Measurements from ENCODE around the gene ATP8B4.
"Not testable (repeated sequence)": the region's sequence is repeated elsewhere in the genome, so short reads cannot be mapped to it uniquely, and the experiment has no call there.

The ATP8B4 gene

GRCh38 chr15:50162969-50163718 lies 44.1 kb upstream of the ATP8B4 start:
- TF ChIP-seq CTCF (IDR thresholded peaks at IDR 0.05; ENCODE audit: low read depth, low read length, missing control alignments) = no peak
- H3K4me3 ChIP-seq (ENCODE audit: low read depth, low read length) = no peak overlapping the region
- in situ Hi-C loops (cut with HindIII; ENCODE audit: low sequenced_read_pairs) = no loop called here
- DNase-seq (ENCODE audit: low read depth) = no peak

GRCh38 chr15:50158236-50158635 lies 39.2 kb upstream of the ATP8B4 start:
- DNase-seq (ENCODE audit: low read depth); in situ Hi-C loops (cut with HindIII; ENCODE audit: low sequenced_read_pairs); H3K4me3 ChIP-seq (ENCODE audit: low read depth, low read length): not testable (repeated sequence)

- TF ChIP-seq CTCF (IDR thresholded peaks at IDR 0.05; ENCODE audit: low read depth, low read length, missing control alignments) = no peak
- in situ Hi-C loops (cut with HindIII; ENCODE audit: low sequenced_read_pairs) = no loop called here
- no peak overlapping the region for H3K4me3 ChIP-seq (ENCODE audit: low read depth, low read length)
- DNase-seq (ENCODE audit: low read depth) = no peak
Observed at GRCh38 chr15:50151476-50151875, 32.4 kb upstream of the ATP8B4 start.

GRCh38 chr15:50150851-50151250 lies 31.8 kb upstream of the ATP8B4 start:
- in situ Hi-C loops (cut with HindIII; ENCODE audit: low sequenced_read_pairs) = no loop called here
- no peak for DNase-seq (ENCODE audit: low read depth)
- TF ChIP-seq CTCF (IDR thresholded peaks at IDR 0.05; ENCODE audit: low read depth, low read length, missing control alignments) = no peak

GRCh38 chr15:50150349-50150748 lies 31.3 kb upstream of the ATP8B4 start:
- in situ Hi-C loops (cut with HindIII; ENCODE audit: low sequenced_read_pairs) = no loop called here
- no peak for TF ChIP-seq CTCF (IDR thresholded peaks at IDR 0.05; ENCODE audit: low read depth, low read length, missing control alignments)
- DNase-seq (ENCODE audit: low read depth) = no peak
- H3K4me3 ChIP-seq (ENCODE audit: low read depth, low read length) = no peak overlapping the region

More at GRCh38 chr15:50150851-50151250, 31.8 kb upstream of the ATP8B4 start:
- H3K4me3 ChIP-seq (ENCODE audit: low read depth, low read length) = no peak overlapping the region

GRCh38 chr15:50149090-50149489 lies 30.1 kb upstream of the ATP8B4 start:
- in situ Hi-C loops (cut with HindIII; ENCODE audit: low sequenced_read_pairs) = no loop called here
- no peak overlapping the region for H3K4me3 ChIP-seq (ENCODE audit: low read depth, low read length)
- no peak for TF ChIP-seq CTCF (IDR thresholded peaks at IDR 0.05; ENCODE audit: low read depth, low read length, missing control alignments)
- no peak for DNase-seq (ENCODE audit: low read depth)

GRCh38 chr15:50148362-50148963 lies 29.4 kb upstream of the ATP8B4 start:
- in situ Hi-C loops (cut with HindIII; ENCODE audit: low sequenced_read_pairs) = no loop called here
- DNase-seq (ENCODE audit: low read depth) = peak; percentile 65
- no peak overlapping the region for H3K4me3 ChIP-seq (ENCODE audit: low read depth, low read length)
- TF ChIP-seq CTCF (IDR thresholded peaks at IDR 0.05; ENCODE audit: low read depth, low read length, missing control alignments) = peak; percentile 91
